Esophagus mucosa (tissue), 1 donor: ENCODE data around the gene CCDC187. TPM values are rescaled to one million over a fixed set of nuclear protein-coding genes. Genes with fewer than 3 reads are reported as not detected.
A peak's percentile ranks its signal among the peaks of the same experiment; 100 is the strongest.
"Not testable (repeated sequence)": the region's sequence is repeated elsewhere in the genome, so short reads cannot be mapped to it uniquely, and the experiment has no call there.

Experiments
- ATAC-seq: fragments of 200-7000 bp; cut with Tn5 transposase; one replicate; pipeline ENCODE4 v1.9.1; 2020
- total RNA-seq: library from RNA; stranded (reverse); gene quantifications from one replicate; pipeline ENCODE4 v1.2.4, GENCODE V29; 2023
- donor health status: DM: yes; HTN: yes; CAD: no.

CCDC187 gene
- total RNA-seq, 1 donor from 2014 or later, result not detected

- ATAC-seq, result no peak
These were observed 66.2 kb downstream of the CCDC187 start for GRCh38 chr9:136237486-136238341.

- not testable (repeated sequence) for ATAC-seq
These were observed 67.2 kb downstream of the CCDC187 start for GRCh38 chr9:136236471-136237410.

- no peak for ATAC-seq
These were observed 68.0 kb downstream of the CCDC187 start for GRCh38 chr9:136235709-136236455.

GRCh38 chr9:136235171-136235570 lies 68.7 kb downstream of the CCDC187 start:
- no peak for ATAC-seq

- ATAC-seq, result no peak
These were observed 69.3 kb downstream of the CCDC187 start for GRCh38 chr9:136234597-136234996.

- ATAC-seq, result no peak
These were observed 70.0 kb downstream of the CCDC187 start for GRCh38 chr9:136233868-136234267.

- ATAC-seq, result no peak
These were observed 70.5 kb downstream of the CCDC187 start for GRCh38 chr9:136233411-136233810.

- no peak for ATAC-seq
These were observed 70.9 kb downstream of the CCDC187 start for GRCh38 chr9:136232969-136233368.

- no peak for ATAC-seq
These were observed 72.2 kb downstream of the CCDC187 start for GRCh38 chr9:136231478-136232297.

- ATAC-seq, result no peak
These were observed 73.1 kb downstream of the CCDC187 start for GRCh38 chr9:136230773-136231172.

GRCh38 chr9:136230365-136230764 lies 73.5 kb downstream of the CCDC187 start:
- ATAC-seq, result no peak

- no peak for ATAC-seq
These were observed 74.5 kb downstream of the CCDC187 start for GRCh38 chr9:136229096-136230065.

- ATAC-seq, result peak; percentile 78
These were observed 75.6 kb downstream of the CCDC187 start for GRCh38 chr9:136228107-136228875.

GRCh38 chr9:136226680-136227407 lies 77.0 kb downstream of the CCDC187 start:
- no peak for ATAC-seq

GRCh38 chr9:136225748-136226679 lies 77.9 kb downstream of the CCDC187 start:
- ATAC-seq, result peak; percentile 88

- peak; percentile 17 for ATAC-seq
These were observed 78.5 kb downstream of the CCDC187 start for GRCh38 chr9:136225366-136225747.

- ATAC-seq, result no peak
These were observed 79.8 kb downstream of the CCDC187 start for GRCh38 chr9:136223871-136224640.
